Measurements from ENCODE around the gene PTPRG.

PTPRG gene

GRCh38 chr3:62133015-62133414 is 571.6 kb downstream of the PTPRG start:
- no peak for DNase-seq

GRCh38 chr3:62134061-62134496 is 572.7 kb downstream of the PTPRG start:
- peak in 1 of 58 donors; percentile 6 for DNase-seq

- DNase-seq: peak in 1 of 58 donors; percentile 3
These were observed 574.4 kb downstream of the PTPRG start for GRCh38 chr3:62135741-62136140.

- DNase-seq: no peak
These were observed 578.6 kb downstream of the PTPRG start for GRCh38 chr3:62139957-62140356.

GRCh38 chr3:62142331-62143085 is 581.1 kb downstream of the PTPRG start:
- DNase-seq: no peak

GRCh38 chr3:62143843-62144450 is 582.6 kb downstream of the PTPRG start:
- no peak for DNase-seq

DNA sequence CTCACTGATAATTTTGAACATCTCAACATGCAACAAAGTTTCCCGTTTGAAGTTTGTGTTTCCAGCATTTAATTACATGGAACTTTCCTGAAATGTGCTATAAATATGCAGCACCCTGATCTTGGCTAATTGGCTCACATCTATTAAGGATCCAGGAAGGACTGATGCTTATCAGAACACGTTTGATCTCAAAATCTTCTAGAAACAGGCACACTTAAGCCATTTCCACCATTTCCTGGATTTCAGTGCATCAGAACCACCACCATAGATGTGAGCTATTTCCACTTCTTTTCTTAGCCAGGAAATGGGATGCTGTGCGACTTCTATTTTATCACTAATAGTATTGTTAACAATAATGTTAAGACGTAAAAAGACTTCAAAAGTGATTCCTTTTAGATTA is 583.1 kb downstream of the PTPRG start:
- DNase-seq: no peak

- DNase-seq: no peak
These were observed 583.9 kb downstream of the PTPRG start for GRCh38 chr3:62145086-62145757.

DNA sequence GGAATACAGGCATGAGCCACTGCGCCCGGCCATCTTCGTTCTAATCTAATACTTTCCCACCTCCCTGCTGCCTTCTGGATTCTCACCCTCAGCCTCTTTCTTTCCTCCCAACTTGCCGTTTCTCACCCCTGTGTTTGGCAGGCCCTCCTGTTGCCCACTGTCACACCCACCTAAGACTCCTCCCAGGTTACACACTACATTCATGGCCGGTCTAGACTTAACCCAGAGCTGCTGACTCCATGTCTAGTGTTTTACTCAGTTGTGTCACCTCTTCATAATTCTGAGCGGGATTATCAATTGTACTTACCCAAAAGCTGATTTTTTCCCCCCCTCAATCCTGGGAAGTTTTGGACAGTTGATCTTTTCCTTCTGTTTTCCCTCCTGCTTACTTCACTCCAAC is 588.2 kb downstream of the PTPRG start:
- DNase-seq: no peak

DNA sequence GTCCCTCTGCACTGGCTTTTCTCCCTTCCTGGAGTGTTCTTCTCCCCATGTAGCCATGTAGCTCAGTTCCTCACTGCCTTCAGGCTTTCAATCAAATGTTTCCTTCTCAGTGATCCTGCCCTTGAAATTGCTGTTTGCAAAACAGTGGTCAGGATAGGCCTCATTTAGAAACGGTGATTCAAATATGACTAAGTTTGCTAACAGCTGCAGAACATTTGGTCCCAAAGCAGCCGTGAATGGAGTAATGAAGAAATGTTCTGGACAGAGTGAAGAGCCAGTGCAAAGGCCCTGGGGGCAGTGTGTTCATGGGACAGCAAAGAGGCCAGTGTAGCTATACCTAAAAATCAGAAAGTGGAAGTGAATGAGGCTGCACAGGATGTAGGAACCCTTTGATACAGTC is 588.6 kb downstream of the PTPRG start:
- DNase-seq: no peak

DNA sequence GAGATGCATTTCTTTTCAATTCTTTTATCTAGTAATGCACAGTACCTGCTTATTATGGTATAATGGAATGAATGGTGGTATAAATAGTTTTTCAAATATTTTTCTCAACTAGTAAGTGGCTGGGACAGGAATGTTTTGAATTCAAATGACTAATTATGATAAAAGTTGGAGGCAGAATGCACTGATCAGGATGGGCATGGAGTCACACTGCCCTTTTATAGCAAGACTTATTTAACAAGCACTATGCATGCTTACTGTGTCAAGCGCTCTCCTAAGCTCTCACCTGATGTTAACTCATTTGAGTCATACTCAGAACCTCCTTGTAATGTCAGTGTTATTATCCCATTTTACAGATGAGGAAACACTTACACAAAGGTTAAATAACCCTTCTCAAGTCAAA is 590.2 kb downstream of the PTPRG start:
- no peak for DNase-seq

DNA sequence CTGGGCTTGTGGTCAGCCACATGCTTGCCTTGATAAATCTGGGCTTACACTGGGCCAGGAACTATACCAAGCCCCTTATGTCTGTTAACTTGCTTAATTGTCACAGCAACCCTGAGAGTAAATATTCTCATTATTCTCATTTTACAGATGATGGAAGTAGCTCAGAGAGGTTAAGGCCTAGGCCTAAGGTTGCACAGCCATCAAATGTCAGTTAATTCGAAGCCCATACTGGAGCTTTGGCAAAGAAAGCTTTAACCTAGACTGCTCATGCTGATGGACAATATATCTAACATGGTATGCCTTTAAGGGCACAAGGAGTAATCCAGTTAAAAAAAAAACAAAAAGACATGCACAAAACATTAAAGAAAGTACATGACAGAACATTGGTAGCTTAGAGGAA is 591.9 kb downstream of the PTPRG start:
- no peak for DNase-seq

DNA sequence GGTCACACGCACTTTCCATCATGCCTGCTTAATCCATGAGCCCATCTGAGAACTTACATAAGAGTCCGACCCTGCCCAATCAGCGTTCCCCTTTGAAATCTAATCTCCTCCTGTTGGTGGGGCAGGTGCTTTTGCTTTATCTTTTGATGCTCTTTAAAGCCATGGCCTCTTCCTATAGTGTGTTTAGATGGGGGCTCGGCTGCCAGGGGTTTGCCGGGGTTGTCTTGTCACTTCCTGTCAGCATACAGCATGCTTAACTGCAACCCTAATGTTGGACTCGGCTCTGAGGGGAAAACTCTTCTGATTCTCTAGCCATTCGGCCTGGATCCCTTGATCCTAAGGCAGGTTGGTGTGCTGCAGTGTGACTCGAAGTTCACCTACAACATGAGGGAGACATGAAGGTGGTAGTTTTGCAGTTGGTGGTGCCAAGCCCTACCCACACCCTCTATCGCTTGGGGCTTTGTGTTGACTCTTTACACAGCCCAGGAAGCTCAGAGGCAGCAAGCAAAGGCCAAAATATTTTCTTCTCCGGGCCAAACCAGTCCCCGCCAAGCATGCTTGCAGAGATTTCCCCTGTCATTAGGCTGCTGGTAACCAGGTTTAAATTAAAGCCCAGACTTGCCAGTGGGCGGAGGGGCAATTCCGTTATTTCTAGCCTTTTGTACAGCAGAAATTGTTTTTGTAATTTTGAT is 593.2 kb downstream of the PTPRG start:
- DNase-seq: no peak

GRCh38 chr3:62159056-62159708 is 597.8 kb downstream of the PTPRG start:
- no peak for DNase-seq

DNA sequence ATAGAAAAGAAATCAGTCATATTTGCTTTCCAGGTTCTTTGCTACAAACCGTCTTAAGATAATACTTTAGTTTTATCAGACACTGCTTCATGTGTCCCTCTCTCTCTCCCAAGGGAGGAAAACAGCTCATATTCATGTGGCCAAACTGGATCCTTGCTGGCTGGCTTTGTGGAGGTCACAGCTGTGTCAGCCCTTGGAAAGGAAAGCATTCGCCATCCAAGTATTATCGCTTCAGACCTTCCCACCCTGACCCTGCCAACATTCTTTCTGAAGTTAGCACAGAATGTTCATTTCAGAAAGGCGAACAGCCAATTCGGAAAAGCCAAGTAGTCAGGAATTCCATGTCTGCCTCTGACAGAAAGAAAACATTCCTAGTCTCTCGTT is 598.3 kb downstream of the PTPRG start:
- peak in 3 of 58 donors; percentile 5 to 17 (median 6) for DNase-seq

- DNase-seq: no peak
These were observed 600.0 kb downstream of the PTPRG start for GRCh38 chr3:62161371-62161770.

GRCh38 chr3:62164196-62164595 is 602.8 kb downstream of the PTPRG start:
- DNase-seq: no peak

DNA sequence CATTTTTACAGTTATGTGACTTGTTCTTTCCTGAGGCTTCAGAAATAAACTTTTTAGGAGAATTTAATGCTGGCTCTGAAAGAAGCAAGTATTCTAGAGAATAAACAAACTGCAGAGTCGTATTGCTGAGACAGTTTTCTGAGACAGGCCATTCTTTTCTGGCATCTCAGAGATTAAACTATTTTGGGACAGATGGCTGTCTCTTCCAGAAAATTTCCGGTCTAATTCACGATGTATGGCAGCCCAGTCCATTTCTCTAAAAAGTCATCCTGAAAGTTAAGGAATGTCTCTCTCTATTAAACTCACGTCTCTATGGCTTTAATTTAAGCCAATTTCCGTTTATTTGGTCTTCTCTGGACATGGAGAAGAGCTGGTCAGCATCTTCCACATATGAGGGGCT is 603.4 kb downstream of the PTPRG start:
- DNase-seq: no peak

- DNase-seq: no peak
These were observed 606.3 kb downstream of the PTPRG start for GRCh38 chr3:62167566-62168262.

DNA sequence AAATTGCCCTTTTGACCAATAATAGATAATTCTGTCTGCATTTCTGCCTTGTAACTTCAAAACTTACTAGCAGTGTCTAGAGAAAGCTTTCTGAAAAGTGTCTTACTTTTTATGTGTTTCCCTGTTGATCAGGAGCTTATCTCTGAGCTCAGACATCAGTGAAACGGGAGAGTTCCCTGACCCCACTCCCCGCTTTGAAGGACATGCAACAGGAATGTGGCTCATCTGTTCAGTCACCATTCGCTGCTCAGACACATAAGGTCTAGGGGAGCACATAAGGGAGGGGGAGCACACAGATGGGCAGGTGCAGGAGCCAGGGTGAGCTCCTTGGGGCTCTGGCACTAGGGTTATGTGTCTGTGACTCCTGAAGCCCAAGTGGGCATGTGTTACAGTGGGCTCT is 607.0 kb downstream of the PTPRG start:
- no peak for DNase-seq

Data from anterior cingulate cortex (tissue), 58 donors.